Prostate gland (tissue), 2 donors: ENCODE measurements around the gene RPP30.

Experiments
- CTCF ChIP-seq, 4 experiments: fragments of 200-600 bp in 2 of 4; fragments of 450-650 bp in 2 of 4; sonication (generic) in 2 of 4; IDR thresholded peaks; 1 replicate in 3 of 4; 2 replicates in 1 of 4; pipeline ENCODE4 v1.5.1; 2016 to 2019; ENCODE audit warnings: antibody characterized with exemption in 4 of 4, mild to moderate bottlenecking in 2 of 4, moderate library complexity in 2 of 4
- POLR2A ChIP-seq: fragments of 450-650 bp; IDR thresholded peaks from one replicate; pipeline ENCODE4 v1.6.1; 2016; ENCODE audit warnings: antibody characterized with exemption, mild to moderate bottlenecking
- POLR2AphosphoS5 ChIP-seq: sonication (generic); formaldehyde crosslinking; IDR thresholded peaks from one replicate; pipeline ENCODE4 v1.6.1; 2017; ENCODE audit warnings: antibody characterized with exemption

- TF ChIP-seq CTCF (IDR thresholded peaks at IDR 0.05) = no peak
- TF ChIP-seq POLR2A = no peak
- no peak for TF ChIP-seq POLR2AphosphoS5
Measured at GRCh38 chr10:90856261-90856660, 15.5 kb upstream of the RPP30 start.
